Measurements from ENCODE around the gene LCE3A.
"Not testable (repeated sequence)": the region's sequence is repeated elsewhere in the genome, so short reads cannot be mapped to it uniquely, and the experiment has no call there.

DNA sequence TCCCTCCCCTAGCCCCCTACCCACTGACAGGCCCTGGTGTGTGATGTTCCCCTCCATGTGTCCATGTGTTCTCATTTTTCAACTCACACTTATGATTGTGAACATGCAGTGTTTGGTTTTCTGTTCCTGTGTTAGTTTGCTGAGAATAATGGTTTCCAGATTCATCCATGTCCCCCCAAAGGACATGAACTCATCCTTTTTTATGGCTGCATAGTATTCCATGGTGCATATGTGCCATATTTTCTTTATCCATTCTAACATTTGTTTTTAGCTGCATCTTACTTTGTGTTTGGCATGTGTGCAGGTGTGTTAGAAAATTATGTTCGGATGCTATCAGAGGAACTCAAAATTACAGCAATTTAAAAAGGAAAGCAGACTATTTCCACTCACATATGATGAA is 43.3 kb upstream of the LCE3A start:
- TF ChIP-seq, protein P1, sequence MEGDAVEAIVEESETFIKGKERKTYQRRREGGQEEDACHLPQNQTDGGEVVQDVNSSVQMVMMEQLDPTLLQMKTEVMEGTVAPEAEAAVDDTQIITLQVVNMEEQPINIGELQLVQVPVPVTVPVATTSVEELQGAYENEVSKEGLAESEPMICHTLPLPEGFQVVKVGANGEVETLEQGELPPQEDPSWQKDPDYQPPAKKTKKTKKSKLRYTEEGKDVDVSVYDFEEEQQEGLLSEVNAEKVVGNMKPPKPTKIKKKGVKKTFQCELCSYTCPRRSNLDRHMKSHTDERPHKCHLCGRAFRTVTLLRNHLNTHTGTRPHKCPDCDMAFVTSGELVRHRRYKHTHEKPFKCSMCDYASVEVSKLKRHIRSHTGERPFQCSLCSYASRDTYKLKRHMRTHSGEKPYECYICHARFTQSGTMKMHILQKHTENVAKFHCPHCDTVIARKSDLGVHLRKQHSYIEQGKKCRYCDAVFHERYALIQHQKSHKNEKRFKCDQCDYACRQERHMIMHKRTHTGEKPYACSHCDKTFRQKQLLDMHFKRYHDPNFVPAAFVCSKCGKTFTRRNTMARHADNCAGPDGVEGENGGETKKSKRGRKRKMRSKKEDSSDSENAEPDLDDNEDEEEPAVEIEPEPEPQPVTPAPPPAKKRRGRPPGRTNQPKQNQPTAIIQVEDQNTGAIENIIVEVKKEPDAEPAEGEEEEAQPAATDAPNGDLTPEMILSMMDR (IDR thresholded peaks at IDR 0.05; ENCODE audit: low read depth, low read length, poor library complexity, severe bottlenecking): not testable (repeated sequence)
- not testable (repeated sequence) for TF ChIP-seq EZH2phosphoT487 (IDR thresholded peaks at IDR 0.05; ENCODE audit: borderline replicate concordance, low read length)
